HG02763 (cell line): ENCODE results near the gene INSYN1.

Source experiments
- ATAC-seq: cut with Tn5 transposase; IDR thresholded peaks from one replicate; pipeline ENCODE4 v1.9.1; 2021; ENCODE audit warnings: mild to moderate bottlenecking, moderate library complexity; ENCODE audit not compliant: unreplicated experiment

Gene INSYN1

DNA sequence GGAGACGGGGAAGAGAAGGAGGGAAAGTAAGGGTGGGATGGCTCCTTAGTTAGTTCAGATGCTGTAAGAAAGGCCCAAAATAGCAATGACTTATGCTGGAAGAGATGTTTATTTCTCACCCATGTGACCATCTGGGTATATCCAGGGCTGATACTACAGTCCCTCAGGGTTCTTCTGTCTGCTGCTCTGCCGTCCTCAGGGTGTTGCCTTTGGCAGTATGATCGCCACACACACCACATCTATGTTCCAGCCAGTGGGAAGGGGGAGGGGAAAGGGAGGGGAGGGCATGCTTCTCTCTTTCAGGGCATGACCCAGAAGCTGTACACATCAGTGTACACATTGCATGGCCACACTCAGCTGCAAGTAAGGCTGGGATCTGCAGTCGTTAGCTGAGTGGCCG, 58.7 kb downstream of the INSYN1 start:
- no peak for ATAC-seq

DNA sequence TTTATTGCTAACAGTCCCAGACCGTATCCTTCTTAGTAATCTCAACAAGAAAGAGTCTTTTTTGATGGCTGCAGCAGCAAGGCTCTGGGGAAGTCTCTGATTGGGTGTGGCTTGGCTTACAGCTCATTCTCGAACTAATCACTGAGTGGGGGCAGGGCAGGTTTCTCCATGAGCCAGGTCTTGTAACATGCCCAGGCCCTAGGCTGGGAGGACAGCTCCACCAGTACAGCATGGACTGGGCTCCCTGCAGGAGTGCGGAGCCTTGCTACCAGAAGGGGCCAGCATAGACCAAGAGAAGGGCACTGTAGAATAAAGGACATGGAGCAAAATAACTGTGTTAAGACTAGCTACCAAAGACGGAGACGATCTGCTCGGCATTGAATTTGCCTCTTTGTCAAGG, 61.8 kb downstream of the INSYN1 start:
- ATAC-seq, result no peak

DNA sequence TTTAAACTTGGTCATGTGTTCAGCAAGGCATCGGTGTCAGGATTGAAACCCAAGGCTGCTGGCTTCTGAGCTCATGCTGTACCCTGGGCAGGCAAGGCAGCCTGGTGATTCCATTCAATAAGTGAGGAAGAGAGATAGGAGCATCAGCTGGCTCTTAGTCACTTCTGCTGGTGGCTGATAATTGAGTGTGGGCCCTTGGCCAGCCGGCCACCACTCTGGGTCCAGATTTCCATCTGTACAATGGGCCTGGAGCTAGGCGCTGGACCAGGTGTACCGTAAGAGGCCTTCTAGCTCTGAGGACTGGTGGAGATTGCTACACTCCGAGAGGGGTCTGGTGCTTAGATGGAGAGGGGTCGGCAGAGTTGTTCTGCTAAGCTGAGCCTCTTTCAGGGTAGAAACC, 64.7 kb downstream of the INSYN1 start:
- ATAC-seq, result no peak

- ATAC-seq, result no peak
These were observed 65.8 kb downstream of the INSYN1 start for GRCh38 chr15:73687351-73687750.

DNA sequence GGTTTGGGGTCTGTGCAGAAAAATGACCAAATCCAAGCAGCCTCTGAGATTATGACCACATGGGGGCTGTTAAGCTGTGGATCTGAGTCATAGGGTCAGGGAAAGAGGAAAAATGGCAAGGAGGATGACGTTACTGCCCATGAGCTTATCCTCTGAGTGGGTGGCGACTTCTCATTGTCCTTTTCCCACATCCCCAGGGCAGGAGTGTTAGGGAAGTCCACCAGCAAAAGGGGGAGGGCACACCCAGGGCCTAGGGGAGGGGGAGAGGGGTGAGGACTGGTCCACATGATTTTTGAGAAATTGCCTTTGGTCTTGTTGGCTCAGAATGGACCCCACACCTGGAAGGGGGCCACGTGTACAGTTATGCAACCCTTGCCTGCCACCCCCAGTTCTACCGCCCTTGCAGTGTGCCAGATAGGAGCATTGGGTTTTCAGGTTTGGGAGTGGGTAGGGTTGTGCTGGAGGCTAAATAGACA, 66.3 kb downstream of the INSYN1 start:
- no peak for ATAC-seq

DNA sequence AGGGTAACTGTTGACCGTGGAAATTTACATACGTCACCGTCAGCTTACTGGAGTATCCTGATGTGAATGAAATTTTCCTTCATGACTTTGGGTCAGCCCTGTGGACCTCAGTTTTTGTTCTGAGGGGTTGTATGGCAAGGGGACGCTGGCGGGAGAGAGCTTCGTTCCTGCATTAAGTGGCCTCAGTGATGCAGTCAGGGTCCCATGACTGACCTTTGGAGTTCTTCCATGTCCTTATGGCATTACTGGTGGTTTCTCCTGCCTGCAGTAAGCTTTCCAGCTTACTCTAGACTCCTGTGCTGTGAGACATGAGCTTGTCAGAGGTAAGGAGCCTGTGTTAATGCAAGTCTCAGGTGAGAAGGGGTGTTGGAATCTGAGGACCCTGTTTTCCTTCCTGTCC, 67.2 kb downstream of the INSYN1 start:
- no peak for ATAC-seq
